HEK293 (cell line): ENCODE data around the gene PKP2.

Experiments
- CTCF ChIA-PET: fragments of 350-600 bp; formaldehyde crosslinking; extraction: SDS; loops from one replicate; lab custom pipeline; 2021; ENCODE audit warnings: antibody characterized with exemption; lab: Yijun Ruan, JAX
- POLR2A ChIA-PET: fragments of 300-600 bp; formaldehyde crosslinking; extraction: SDS; loops from one replicate; lab custom pipeline; 2020; ENCODE audit warnings: antibody characterized with exemption, inconsistent platforms; lab: Yijun Ruan, JAX
- H3K27ac ChIP-seq: fragments of 200-500 bp; sonication (Bioruptor generic); 2 replicates; pipeline ENCODE4 v1.5.1; 2014; ENCODE audit warnings: low read depth, low read length, control low read depth, inconsistent platforms; ENCODE audit errors: extremely low read depth
- H3K36me3 ChIP-seq, 2 experiments: fragments of 200-500 bp in 1 of 2; sonication (Bioruptor generic) in 1 of 2; 1 replicate in 1 of 2; 2 replicates in 1 of 2; pipeline ENCODE4 v1.5.1; 2014 to 2017; ENCODE audit warnings: inconsistent platforms in 2 of 2, low read length in 2 of 2; ENCODE audit not compliant: control insufficient read depth in 2 of 2, insufficient read depth in 1 of 2
- H3K4me1 ChIP-seq: fragments of 200-500 bp; sonication (Bioruptor generic); 2 replicates; pipeline ENCODE4 v1.5.1; 2014; ENCODE audit warnings: mild to moderate bottlenecking, low read length, inconsistent platforms; ENCODE audit not compliant: control insufficient read depth, insufficient read depth
- H3K4me3 ChIP-seq: 2 replicates; pipeline ENCODE4 v1.5.1; 2011; ENCODE audit warnings: low read depth, mild to moderate bottlenecking, control low read depth, low read length, moderate library complexity
- H3K9me3 ChIP-seq: fragments of 200-500 bp; sonication (Bioruptor generic); 2 replicates; pipeline ENCODE4 v1.5.1; 2014; ENCODE audit warnings: low read depth, low read length, inconsistent platforms; ENCODE audit not compliant: control insufficient read depth, insufficient read depth
- GLI2 ChIP-seq: fragments of 450-650 bp; formaldehyde crosslinking; IDR thresholded peaks from 2 replicates; pipeline ENCODE4; 2017; ENCODE audit warnings: missing biosample characterization, missing genetic modification characterization, low read depth, borderline replicate concordance
- HOXD13 ChIP-seq: sonication (generic); formaldehyde crosslinking; IDR thresholded peaks from 2 replicates; pipeline ENCODE4 v1.8.0; 2022; ENCODE audit warnings: missing genetic modification reagents, borderline replicate concordance
- RBAK ChIP-seq: fragments of 450-650 bp; formaldehyde crosslinking; IDR thresholded peaks from 2 replicates; pipeline ENCODE4 v1.5.1; 2016; ENCODE audit warnings: missing biosample characterization, missing genetic modification characterization
- SCRT2 ChIP-seq: fragments of 450-650 bp; formaldehyde crosslinking; IDR thresholded peaks from 2 replicates; pipeline ENCODE4 v1.5.1; 2016; ENCODE audit warnings: missing biosample characterization, missing genetic modification characterization
- SP3 ChIP-seq: fragments of 450-650 bp; formaldehyde crosslinking; IDR thresholded peaks from 2 replicates; pipeline ENCODE4 v1.5.1; 2016; ENCODE audit warnings: missing biosample characterization, missing genetic modification characterization
- ZNF148 ChIP-seq: fragments of 450-650 bp; formaldehyde crosslinking; IDR thresholded peaks from 2 replicates; pipeline ENCODE4 v1.5.0; 2017; ENCODE audit warnings: missing biosample characterization, missing genetic modification characterization, borderline replicate concordance
- ZNF157 ChIP-seq: fragments of 450-650 bp; formaldehyde crosslinking; IDR thresholded peaks from 2 replicates; pipeline ENCODE4 v1.5.1; 2016; ENCODE audit warnings: missing biosample characterization, missing genetic modification characterization
- ZNF16 ChIP-seq: fragments of 450-650 bp; formaldehyde crosslinking; IDR thresholded peaks from 2 replicates; pipeline ENCODE4 v1.5.1; 2016; ENCODE audit warnings: low read depth, missing biosample characterization, missing genetic modification characterization
- ZNF169 ChIP-seq: fragments of 450-650 bp; formaldehyde crosslinking; IDR thresholded peaks from 2 replicates; pipeline ENCODE4 v1.5.1; 2016; ENCODE audit warnings: missing biosample characterization, missing genetic modification characterization
- ZNF18 ChIP-seq: fragments of 450-650 bp; formaldehyde crosslinking; IDR thresholded peaks from 2 replicates; pipeline ENCODE4 v1.5.1; 2016; ENCODE audit warnings: missing biosample characterization, missing genetic modification characterization
- ZNF488 ChIP-seq: fragments of 450-650 bp; formaldehyde crosslinking; IDR thresholded peaks from 2 replicates; pipeline ENCODE4 v1.5.1; 2016; ENCODE audit warnings: missing biosample characterization, missing genetic modification characterization
- ZNF629 ChIP-seq: fragments of 450-650 bp; formaldehyde crosslinking; IDR thresholded peaks from 2 replicates; pipeline ENCODE4 v1.5.1; 2017; ENCODE audit warnings: missing biosample characterization, missing genetic modification characterization
- ZNF830 ChIP-seq: fragments of 450-650 bp; IDR thresholded peaks from 2 replicates; pipeline ENCODE4 v1.5.0; 2018; ENCODE audit warnings: missing biosample characterization, missing genetic modification characterization, low read depth, mild to moderate bottlenecking, moderate library complexity
- ZSCAN16 ChIP-seq: fragments of 450-650 bp; formaldehyde crosslinking; IDR thresholded peaks from 2 replicates; pipeline ENCODE4 v1.5.1; 2016; ENCODE audit warnings: missing biosample characterization, missing genetic modification characterization
- ZSCAN18 ChIP-seq: fragments of 450-650 bp; formaldehyde crosslinking; IDR thresholded peaks from 2 replicates; pipeline ENCODE4 v1.5.1; 2016; ENCODE audit warnings: missing biosample characterization, missing genetic modification characterization
- TF ChIP-seq, protein P1 (sequence below): fragments of 450-650 bp; formaldehyde crosslinking; optimal IDR thresholded peaks from 2 replicates; pipeline ENCODE3; 2016; ENCODE audit warnings: missing biosample characterization, mild to moderate bottlenecking, missing genetic modification characterization

Gene PKP2

DNA sequence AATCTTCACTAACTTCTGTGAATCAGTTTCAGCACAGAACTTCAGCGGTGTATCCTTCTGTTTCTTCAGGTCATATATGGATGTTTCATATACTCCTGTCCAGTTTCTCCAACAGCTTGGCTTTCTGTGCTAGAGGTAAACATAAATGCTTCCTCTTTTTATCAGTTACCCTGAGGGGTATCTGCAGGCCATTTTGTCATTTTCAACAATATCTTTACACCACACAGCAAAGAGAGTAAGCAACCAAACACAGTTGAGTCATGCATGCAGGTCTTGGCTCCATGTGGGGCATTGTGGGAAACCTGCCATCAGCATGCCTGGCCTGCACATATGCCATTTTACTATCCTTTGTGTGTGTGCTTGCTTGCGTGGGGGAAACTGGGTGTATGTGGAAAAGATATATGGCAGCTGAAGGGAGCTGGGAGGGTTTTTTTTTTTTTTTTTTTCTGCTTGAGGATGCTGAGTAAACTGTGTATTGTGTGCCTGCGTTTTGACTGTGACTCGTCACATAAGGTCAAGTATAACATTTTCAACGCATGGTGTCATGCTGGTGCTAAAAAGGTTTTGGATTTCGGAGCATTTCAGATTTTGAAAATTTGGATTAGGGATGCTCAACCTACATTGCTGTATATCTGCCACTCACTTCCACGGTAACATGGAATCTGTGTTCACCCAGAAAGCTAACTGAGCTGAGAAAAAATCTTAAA, 84.7 kb downstream of the PKP2 start:
- H3K9me3 ChIP-seq, result no peaks in the 10 kb centered on the region
- no peaks in the 10 kb centered on the region for H3K4me1 ChIP-seq
- peaks cover 0 to 6% of the 10 kb centered on the region in 2 experiments; a peak in 2 of 3 replicates for H3K36me3 ChIP-seq
- no peak overlapping the region for H3K4me3 ChIP-seq
- no peak for TF ChIP-seq SP3 (tag by site-specific recombination)
- TF ChIP-seq ZNF830, result no peak
- no peak for TF ChIP-seq ZSCAN16 (tag by site-specific recombination)
- TF ChIP-seq ZNF157 (tag by site-specific recombination), result no peak
- POLR2A ChIA-PET, result no interaction called here
- CTCF ChIA-PET, result no interaction called here
- H3K27ac ChIP-seq, result no peak overlapping the region

- ChIA-PET CTCF (no interaction called here), POLR2A (no interaction called here)
- no peak for TF ChIP-seq ZNF148 (tag by site-specific recombination)
- TF ChIP-seq, protein P1, sequence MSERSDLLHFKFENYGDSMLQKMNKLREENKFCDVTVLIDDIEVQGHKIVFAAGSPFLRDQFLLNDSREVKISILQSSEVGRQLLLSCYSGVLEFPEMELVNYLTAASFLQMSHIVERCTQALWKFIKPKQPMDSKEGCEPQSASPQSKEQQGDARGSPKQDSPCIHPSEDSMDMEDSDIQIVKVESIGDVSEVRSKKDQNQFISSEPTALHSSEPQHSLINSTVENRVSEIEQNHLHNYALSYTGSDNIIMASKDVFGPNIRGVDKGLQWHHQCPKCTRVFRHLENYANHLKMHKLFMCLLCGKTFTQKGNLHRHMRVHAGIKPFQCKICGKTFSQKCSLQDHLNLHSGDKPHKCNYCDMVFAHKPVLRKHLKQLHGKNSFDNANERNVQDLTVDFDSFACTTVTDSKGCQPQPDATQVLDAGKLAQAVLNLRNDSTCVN, result no peak
- no peak for TF ChIP-seq ZNF629
- TF ChIP-seq ZNF488, result no peak
- no peak for TF ChIP-seq ZSCAN18 (tag by site-specific recombination)
- no peak for TF ChIP-seq ZNF830
- Histone ChIP-seq H3K4me1 (no peaks in the 10 kb centered on the region), H3K36me3 (no peaks in the 10 kb centered on the region; a peak in 1 of 3 replicates), H3K9me3 (no peaks in the 10 kb centered on the region), H3K27ac (no peak overlapping the region), H3K4me3 (no peak overlapping the region)
Measured at GRCh38 chr12:32809846-32810245, 86.7 kb downstream of the PKP2 start.

DNA sequence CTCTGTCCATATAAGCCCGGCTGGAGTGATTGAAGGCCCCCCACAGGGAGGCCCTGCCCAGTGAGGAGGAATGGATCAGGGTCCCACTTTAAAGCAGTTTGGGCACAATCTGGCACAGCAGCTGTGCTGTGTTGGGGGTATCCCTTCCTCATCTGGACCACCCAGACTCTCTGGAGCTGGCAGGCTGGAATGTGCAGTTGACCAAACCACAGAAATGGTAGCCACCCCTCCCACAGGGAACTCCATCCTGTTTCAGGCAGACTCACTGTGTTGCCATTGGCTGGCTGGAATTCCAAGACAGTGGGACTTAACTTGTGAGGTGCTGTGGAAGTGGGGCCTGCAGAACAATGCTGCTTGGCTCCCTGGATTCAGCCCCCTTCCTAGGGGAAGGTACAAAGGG, 87.4 kb downstream of the PKP2 start:
- Histone ChIP-seq H3K9me3 (no peaks in the 10 kb centered on the region), H3K27ac (no peak overlapping the region), H3K36me3 (no peaks in the 10 kb centered on the region; a peak in 1 of 3 replicates), H3K4me1 (no peaks in the 10 kb centered on the region), H3K4me3 (no peak overlapping the region)
- ChIA-PET CTCF (no interaction called here), POLR2A (no interaction called here)
- TF ChIP-seq GLI2 (tag by site-specific recombination) (no peak), SCRT2 (tag by site-specific recombination) (no peak), RBAK (tag by site-specific recombination) (no peak), ZNF488 (no peak), ZNF18 (no peak), ZSCAN18 (tag by site-specific recombination) (no peak), ZNF169 (tag by site-specific recombination) (no peak), ZNF16 (tag by site-specific recombination) (no peak), HOXD13 (CRISPR knock-in tag) (no peak)
